ENCODE results near the gene KRTAP5-7. TPM values are rescaled to one million over a fixed set of nuclear protein-coding genes. Genes with fewer than 3 reads are reported as not detected.

The KRTAP5-7 gene
- total RNA-seq, 1 experiment from 2014 or later: not detected

DNA sequence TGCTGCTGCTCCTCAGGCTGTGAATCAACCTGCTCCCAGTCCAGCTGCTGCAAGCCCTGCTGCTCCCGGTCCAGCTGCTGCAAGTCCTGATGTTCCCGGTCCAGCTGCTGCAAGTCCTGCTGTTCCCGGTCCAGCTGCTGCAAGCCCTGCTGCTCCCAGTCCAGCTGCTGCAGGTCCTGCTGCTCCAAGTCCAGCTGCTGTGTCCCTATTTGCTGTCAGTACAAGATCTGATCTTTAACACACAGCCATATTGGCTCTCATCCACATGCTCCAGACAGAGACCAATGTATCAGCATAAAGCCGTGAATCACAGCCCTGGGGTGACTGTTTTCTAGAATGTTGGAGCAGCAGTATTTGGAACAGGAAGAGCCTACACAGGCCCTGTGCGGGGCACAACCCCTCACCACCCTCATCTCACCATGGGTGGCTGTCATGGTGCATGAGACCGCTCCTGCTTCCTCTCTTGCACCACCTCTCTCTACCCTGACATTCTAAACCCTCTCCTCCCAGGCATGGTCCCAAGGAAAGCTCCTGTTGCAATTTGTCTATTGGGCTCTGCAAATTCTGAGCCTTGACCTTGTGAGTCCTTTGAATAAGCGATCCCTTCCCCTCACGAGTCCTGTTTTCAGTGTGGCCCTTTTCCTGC, 41.8 kb downstream of the KRTAP5-7 start:
- H3K9me3 ChIP-seq (ENCODE audit: control insufficient read depth in 1 of 2, insufficient read depth in 1 of 2, low read depth in 1 of 2, low read length in 2 of 2): no peaks in the 10 kb centered on the region
- H3K27ac ChIP-seq (ENCODE audit: low read depth, low read length): no peak overlapping the region
- no peak overlapping the region for H3K9ac ChIP-seq (ENCODE audit: low read length)
- H3K36me3 ChIP-seq (ENCODE audit: control insufficient read depth in 1 of 2, insufficient read depth in 2 of 2, low read length in 2 of 2): no peaks in the 10 kb centered on the region
- ChIA-PET CTCF (no interaction called here), POLR2A (no interaction called here), RAD21 (ENCODE audit: low non-redundant PET in 1 of 2, low total read pairs in 2 of 2, uncharacterized antibody in 2 of 2, unreplicated experiment in 2 of 2) (no interaction called here)
- ATAC-seq (no peak), DNase-seq (ENCODE audit: low read depth, low spot score) (no peak)
- H3K4me3 ChIP-seq (replicated peaks in 1 of 2; ENCODE audit: low read depth in 1 of 2, low read length in 2 of 2): no peak overlapping the region
- no peaks in the 10 kb centered on the region for H3K4me1 ChIP-seq (ENCODE audit: control insufficient read depth in 1 of 2, insufficient read depth in 2 of 2, low read length in 2 of 2)
- no peaks in the 10 kb centered on the region for H4K20me1 ChIP-seq (ENCODE audit: insufficient read depth)
- no peaks in the 10 kb centered on the region for H3K79me2 ChIP-seq (ENCODE audit: insufficient read depth, low read length)
- TF ChIP-seq POLR2AphosphoS5 (IDR thresholded peaks at IDR 0.05; ENCODE audit: low read depth, low read length): no peak
- TF ChIP-seq, protein P1, sequence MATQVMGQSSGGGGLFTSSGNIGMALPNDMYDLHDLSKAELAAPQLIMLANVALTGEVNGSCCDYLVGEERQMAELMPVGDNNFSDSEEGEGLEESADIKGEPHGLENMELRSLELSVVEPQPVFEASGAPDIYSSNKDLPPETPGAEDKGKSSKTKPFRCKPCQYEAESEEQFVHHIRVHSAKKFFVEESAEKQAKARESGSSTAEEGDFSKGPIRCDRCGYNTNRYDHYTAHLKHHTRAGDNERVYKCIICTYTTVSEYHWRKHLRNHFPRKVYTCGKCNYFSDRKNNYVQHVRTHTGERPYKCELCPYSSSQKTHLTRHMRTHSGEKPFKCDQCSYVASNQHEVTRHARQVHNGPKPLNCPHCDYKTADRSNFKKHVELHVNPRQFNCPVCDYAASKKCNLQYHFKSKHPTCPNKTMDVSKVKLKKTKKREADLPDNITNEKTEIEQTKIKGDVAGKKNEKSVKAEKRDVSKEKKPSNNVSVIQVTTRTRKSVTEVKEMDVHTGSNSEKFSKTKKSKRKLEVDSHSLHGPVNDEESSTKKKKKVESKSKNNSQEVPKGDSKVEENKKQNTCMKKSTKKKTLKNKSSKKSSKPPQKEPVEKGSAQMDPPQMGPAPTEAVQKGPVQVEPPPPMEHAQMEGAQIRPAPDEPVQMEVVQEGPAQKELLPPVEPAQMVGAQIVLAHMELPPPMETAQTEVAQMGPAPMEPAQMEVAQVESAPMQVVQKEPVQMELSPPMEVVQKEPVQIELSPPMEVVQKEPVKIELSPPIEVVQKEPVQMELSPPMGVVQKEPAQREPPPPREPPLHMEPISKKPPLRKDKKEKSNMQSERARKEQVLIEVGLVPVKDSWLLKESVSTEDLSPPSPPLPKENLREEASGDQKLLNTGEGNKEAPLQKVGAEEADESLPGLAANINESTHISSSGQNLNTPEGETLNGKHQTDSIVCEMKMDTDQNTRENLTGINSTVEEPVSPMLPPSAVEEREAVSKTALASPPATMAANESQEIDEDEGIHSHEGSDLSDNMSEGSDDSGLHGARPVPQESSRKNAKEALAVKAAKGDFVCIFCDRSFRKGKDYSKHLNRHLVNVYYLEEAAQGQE (IDR thresholded peaks at IDR 0.05; ENCODE audit: low read depth): no peak
- no peak for TF ChIP-seq EGR1 (IDR thresholded peaks at IDR 0.05; ENCODE audit: low read depth)
- no peak for TF ChIP-seq EZH2 (IDR thresholded peaks at IDR 0.05)
- no peak for TF ChIP-seq CEBPB (IDR thresholded peaks at IDR 0.05; ENCODE audit: low read depth)
- no peak for TF ChIP-seq FOSL1 (IDR thresholded peaks at IDR 0.05; ENCODE audit: low read depth)
- TF ChIP-seq ELF1 (IDR thresholded peaks at IDR 0.05; ENCODE audit: borderline replicate concordance, low read depth): no peak
- TF ChIP-seq ZNF274 (IDR thresholded peaks at IDR 0.05; ENCODE audit: low read depth, low read length): no peak
- no peak for TF ChIP-seq ZBTB33 (IDR thresholded peaks at IDR 0.05; ENCODE audit: extremely low read depth, insufficient replicate concordance, low read length)
- TF ChIP-seq MAX (IDR thresholded peaks at IDR 0.05): no peak
- TF ChIP-seq SRF (IDR thresholded peaks at IDR 0.05; ENCODE audit: low read depth): no peak
- no peak for TF ChIP-seq SP1 (IDR thresholded peaks at IDR 0.05; ENCODE audit: low read depth)
- no peak for TF ChIP-seq SIN3A (IDR thresholded peaks at IDR 0.05; ENCODE audit: low read depth)
- TF ChIP-seq YY1 (IDR thresholded peaks at IDR 0.05; ENCODE audit: extremely low read depth, insufficient replicate concordance, low read depth, low read length): no peak
- no peak for TF ChIP-seq TCF7L2 (IDR thresholded peaks at IDR 0.05; ENCODE audit: borderline replicate concordance, extremely low read depth, insufficient read depth, insufficient read length)
- H2AFZ ChIP-seq (ENCODE audit: low read depth, low read length, poor library complexity, severe bottlenecking): no peak overlapping the region
- no TSS peak for BruUV-seq (replicated peaks)
- H3K27me3 ChIP-seq (ENCODE audit: insufficient read depth, low read length): peaks cover 15% of the 10 kb centered on the region; the same call in 1 of the 2 replicates
- H3K9me2 ChIP-seq (ENCODE audit: insufficient read depth): no peaks in the 10 kb centered on the region
- intact Hi-C loops (cut with micrococcal nuclease): no loop called here
- H3K4me2 ChIP-seq (ENCODE audit: low read length): no peak overlapping the region
